ENCODE measurements around the gene ATM. TPM values are rescaled to one million over a fixed set of nuclear protein-coding genes. Genes with fewer than 3 reads are reported as not detected.

Gene ATM
- total RNA-seq, 1 donor from 2014 or later = 78.4 TPM

DNA sequence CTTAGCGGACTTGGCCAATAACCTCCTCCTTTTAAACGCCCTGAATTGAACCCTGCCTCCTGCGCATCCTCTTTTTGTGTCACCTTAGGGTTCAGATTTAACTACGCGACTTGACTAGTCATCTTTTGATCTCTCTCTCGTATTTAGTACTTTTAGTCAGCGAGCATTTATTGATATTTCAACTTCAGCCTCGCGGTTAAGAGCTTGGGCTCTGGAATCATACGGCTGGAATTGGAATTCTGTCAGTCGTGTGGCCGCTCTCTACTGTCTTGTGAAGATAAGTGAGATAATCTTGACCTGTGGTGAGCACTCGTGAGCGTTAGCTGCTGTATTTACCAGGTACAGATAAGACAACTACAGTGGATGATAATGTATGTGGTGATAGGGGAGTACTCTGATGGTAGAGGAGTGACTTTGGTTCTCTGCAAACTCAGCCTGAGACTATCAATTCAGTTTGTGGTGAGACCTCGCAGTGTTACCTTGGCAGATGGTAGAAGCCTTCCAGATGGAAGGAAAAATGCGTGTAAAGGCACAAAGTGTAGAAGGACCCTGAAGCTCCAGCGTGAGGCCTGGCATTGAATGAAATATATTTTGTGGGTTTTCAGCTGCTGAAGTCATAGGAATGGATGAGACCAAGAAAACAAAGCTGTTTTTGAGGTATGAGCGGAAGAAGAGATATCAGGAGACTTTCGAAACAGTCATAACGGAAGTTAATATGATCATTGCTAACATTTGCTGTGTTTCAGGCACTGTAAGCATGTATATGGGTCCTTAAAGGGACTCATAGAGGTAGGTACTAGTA, 682 bp downstream of the ATM start:
- no peak for DNase-seq (ENCODE audit: extremely low spot score, unreplicated experiment)
- Mint-ChIP-seq H3K27ac (no peak overlapping the region), H3K4me3 (no peak overlapping the region), H3K4me1 (ENCODE audit: unreplicated experiment) (peaks cover 27% of the 10 kb centered on the region), H3K27me3 (no peaks in the 10 kb centered on the region), H3K36me3 (peaks cover 4% of the 10 kb centered on the region), H3K9me3 (no peaks in the 10 kb centered on the region)
- no peak for TF ChIP-seq CTCF (conservative IDR thresholded peaks at IDR 0.05)

- no peak for DNase-seq (ENCODE audit: extremely low spot score, unreplicated experiment)
- Mint-ChIP-seq H3K4me1 (ENCODE audit: unreplicated experiment) (peaks cover 21% of the 10 kb centered on the region), H3K27me3 (no peaks in the 10 kb centered on the region), H3K36me3 (peaks cover 4% of the 10 kb centered on the region), H3K9me3 (no peaks in the 10 kb centered on the region), H3K4me3 (no peak overlapping the region), H3K27ac (no peak overlapping the region)
- no peak for TF ChIP-seq CTCF (conservative IDR thresholded peaks at IDR 0.05)
Measured at GRCh38 chr11:108224366-108224765, 1.5 kb downstream of the ATM start.

GRCh38 chr11:108224911-108225786, 2.3 kb downstream of the ATM start:
- Mint-ChIP-seq H3K4me1 (ENCODE audit: unreplicated experiment) (peaks cover 15% of the 10 kb centered on the region), H3K27ac (no peak overlapping the region), H3K36me3 (peaks cover 4% of the 10 kb centered on the region), H3K9me3 (no peaks in the 10 kb centered on the region), H3K4me3 (no peak overlapping the region), H3K27me3 (no peaks in the 10 kb centered on the region)
- no peak for DNase-seq (ENCODE audit: extremely low spot score, unreplicated experiment)
- TF ChIP-seq CTCF (conservative IDR thresholded peaks at IDR 0.05) = no peak

- no peaks in the 10 kb centered on the region for H3K9me3 Mint-ChIP-seq
Measured at GRCh38 chr11:108226036-108226435, 3.2 kb downstream of the ATM start.

DNA sequence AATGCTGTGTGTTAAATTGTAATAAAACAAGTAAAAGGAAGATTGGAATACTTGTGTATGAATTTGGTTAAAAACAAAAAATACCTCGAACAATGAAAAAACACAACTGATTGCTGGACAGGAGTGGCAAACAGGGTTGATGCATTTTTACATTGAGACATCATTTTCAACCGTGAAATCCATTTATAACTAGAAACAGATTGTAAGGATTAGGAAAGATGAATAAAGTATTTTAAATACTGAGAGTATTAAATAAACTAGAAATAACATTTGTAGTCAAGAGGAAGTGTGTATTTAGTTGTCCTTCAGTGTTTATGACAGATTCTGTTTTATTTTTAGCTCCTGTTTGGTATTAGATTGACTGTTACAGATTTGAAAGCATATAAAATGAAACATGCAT, 5.4 kb downstream of the ATM start:
- Mint-ChIP-seq H3K4me1 (ENCODE audit: unreplicated experiment) (peaks cover 4% of the 10 kb centered on the region), H3K27ac (no peak overlapping the region), H3K9me3 (no peaks in the 10 kb centered on the region), H3K27me3 (no peaks in the 10 kb centered on the region), H3K36me3 (peaks cover 11% of the 10 kb centered on the region), H3K4me3 (no peak overlapping the region)
- no peak for DNase-seq (ENCODE audit: extremely low spot score, unreplicated experiment)
- TF ChIP-seq CTCF (conservative IDR thresholded peaks at IDR 0.05) = no peak

More at GRCh38 chr11:108226036-108226435, 3.2 kb downstream of the ATM start:
- Mint-ChIP-seq H3K36me3 (peaks cover 4% of the 10 kb centered on the region), H3K27ac (no peak overlapping the region), H3K27me3 (no peaks in the 10 kb centered on the region), H3K4me3 (no peak overlapping the region), H3K4me1 (ENCODE audit: unreplicated experiment) (peaks cover 6% of the 10 kb centered on the region)
- TF ChIP-seq CTCF (conservative IDR thresholded peaks at IDR 0.05) = no peak
- DNase-seq (ENCODE audit: extremely low spot score, unreplicated experiment) = no peak

All from type B pancreatic cell (in vitro differentiated cells).